T-cell (primary cell): ENCODE results near the gene GPR162. TPM values are rescaled to one million over a fixed set of nuclear protein-coding genes. Genes with fewer than 3 reads are reported as not detected.
A peak's percentile ranks its signal among the peaks of the same experiment; 100 is the strongest.

Source experiments
- ATAC-seq, 4 experiments: fragments of 200-7000 bp in 3 of 4; fragments of 150-1000 bp in 1 of 4; cut with Tn5 transposase; replicated peaks in 1 of 4; 1 replicate in 3 of 4; 2 replicates in 1 of 4; pipeline ENCODE4 v1.10.0; 2021; ENCODE audit warnings: moderate library complexity in 3 of 4, mild to moderate bottlenecking in 2 of 4, moderate number of reproducible peaks in 1 of 4
- CTCF ChIA-PET, 2 donors: fragments of 300-600 bp; sonication (Branson Sonifier 250); formaldehyde crosslinking; loops; one replicate each; lab custom pipeline; 2022; ENCODE audit warnings: antibody characterized with exemption in 2 of 2; lab: Charles Lee
- POLR2A ChIA-PET, 2 donors: fragments of 300-600 bp; sonication (Branson Sonifier 250); formaldehyde crosslinking; loops; one replicate each; lab custom pipeline; 2022; ENCODE audit warnings: antibody characterized with exemption in 2 of 2; lab: Charles Lee
- DNase-seq, 35 experiments: peaks; one replicate each; pipeline versions ENCODE4 v3.0.0 to v3.0.0-alpha.2; 2013 to 2023
- H3K27ac ChIP-seq: one replicate; pipeline ENCODE4 v1.5.1; 2013; ENCODE audit warnings: low read length
- H3K27me3 ChIP-seq, 2 experiments: replicated peaks in 1 of 2; 1 replicate in 1 of 2; 2 replicates in 1 of 2; pipeline versions ENCODE4 v1.6.1 to v1.7.0; 2013; ENCODE audit warnings: low read length in 1 of 2, mixed read lengths in 1 of 2; ENCODE audit not compliant: control insufficient read depth in 2 of 2, insufficient read depth in 2 of 2; ENCODE audit errors: extremely low read depth in 1 of 2
- H3K36me3 ChIP-seq, 2 donors: 1 replicate in 1 of 2; 2 replicates in 1 of 2; pipeline versions ENCODE4 v1.6.1 to v1.7.0; 2013; ENCODE audit warnings: low read length in 1 of 2; ENCODE audit not compliant: control insufficient read depth in 2 of 2, insufficient read depth in 1 of 2; ENCODE audit errors: extremely low read depth in 1 of 2
- H3K4me1 ChIP-seq, 2 experiments: 1 replicate in 1 of 2; 2 replicates in 1 of 2; pipeline versions ENCODE4 v1.6.1 to v1.7.0; 2013; ENCODE audit warnings: low read length in 2 of 2, mixed read lengths in 1 of 2; ENCODE audit not compliant: insufficient read depth in 2 of 2, control insufficient read depth in 1 of 2; ENCODE audit errors: extremely low read depth in 1 of 2
- H3K4me3 ChIP-seq, 2 donors: 1 replicate in 1 of 2; 2 replicates in 1 of 2; pipeline versions ENCODE4 v1.5.1 to v1.7.0; 2013; ENCODE audit warnings: mild to moderate bottlenecking in 2 of 2, low read length in 1 of 2, moderate library complexity in 1 of 2; ENCODE audit not compliant: control insufficient read depth in 1 of 2; ENCODE audit errors: extremely low read depth in 1 of 2
- H3K9me3 ChIP-seq: 2 replicates; pipeline ENCODE4 v1.7.0; 2013
- H3K27ac Mint-ChIP-seq, 2 donors: one replicate each; pipeline ENCODE4 v1.8.0; 2020 to 2021; ENCODE audit warnings: mild to moderate bottlenecking in 2 of 2, mixed read lengths in 2 of 2
- H3K27me3 Mint-ChIP-seq, 2 donors: one replicate each; pipeline ENCODE4 v1.8.0; 2021 to 2022; ENCODE audit warnings: mixed read lengths in 2 of 2
- H3K36me3 Mint-ChIP-seq: one replicate; pipeline ENCODE4 v1.8.0; 2021; ENCODE audit warnings: mixed read lengths
- H3K4me1 Mint-ChIP-seq, 3 donors: one replicate each; pipeline ENCODE4 v1.8.0; 2020 to 2022; ENCODE audit warnings: mixed read lengths in 3 of 3, mild to moderate bottlenecking in 1 of 3
- H3K4me3 Mint-ChIP-seq, 3 donors: one replicate each; pipeline ENCODE4 v1.8.0; 2020 to 2022; ENCODE audit warnings: mild to moderate bottlenecking in 3 of 3, mixed read lengths in 3 of 3, moderate library complexity in 3 of 3
- H3K9me3 Mint-ChIP-seq, 3 donors: one replicate each; pipeline ENCODE4 v1.8.0; 2020 to 2022; ENCODE audit warnings: mixed read lengths in 3 of 3
- WGBS: methylation state at CpG from one replicate; pipeline ENCODE4 v1.1.5; 2013; ENCODE audit warnings: missing lambda C conversion rate; ENCODE audit not compliant: insufficient coverage; 5-methylcytosine and 5-hydroxymethylcytosine counted together
- total RNA-seq, 35 experiments: library from RNA in 6 of 35; stranded (reverse) in 6 of 35; fragments of 120-200 nt in 1 of 35; gene quantifications; one replicate each; pipeline versions ENCODE4 v1.2.1 to v1.2.4 and lab custom pipeline; 2013 to 2026

The GPR162 gene
- total RNA-seq, 5 donors from 2014 or later (not counting 1 experiment from before 2014, with no cell fraction given) = 0.13 to 0.46 TPM; not detected in 3

DNA sequence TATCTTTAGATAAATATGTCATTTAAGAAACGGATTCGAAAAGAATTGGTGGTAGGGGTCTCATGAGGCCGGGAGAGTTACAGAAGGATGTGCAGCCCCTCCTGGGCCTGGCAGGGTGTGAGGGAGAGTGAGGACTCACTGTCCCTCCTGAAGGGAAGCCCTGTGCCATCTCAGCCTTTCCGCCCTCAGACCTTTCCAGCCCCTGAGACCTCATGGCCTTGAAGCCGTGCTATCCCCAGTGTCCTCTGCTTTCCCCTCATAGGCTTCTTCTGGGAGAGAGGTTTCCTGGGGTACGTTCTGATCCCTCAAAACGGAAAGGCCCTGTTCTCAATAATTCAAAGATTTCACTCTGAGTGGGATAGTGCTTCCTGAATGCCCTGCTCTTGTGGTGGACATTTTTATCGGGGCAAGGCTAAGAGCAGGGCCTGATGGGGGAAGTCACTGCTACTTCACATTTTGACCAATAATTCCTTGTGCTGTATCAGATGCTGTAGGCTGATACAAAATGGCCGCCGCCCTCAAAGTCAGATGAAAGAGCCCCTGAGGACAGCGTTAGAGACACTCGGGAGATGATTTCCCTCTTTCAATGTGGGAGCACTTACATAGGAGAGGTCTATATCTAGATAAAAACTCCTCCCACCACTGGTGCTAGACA, 31.0 kb upstream of the GPR162 start:
- Mint-ChIP-seq H3K4me1 (peaks cover 58 to 76% (median 69%) of the 10 kb centered on the region in 3 donors), H3K27ac (peak overlapping the region; percentile 96), H3K36me3 (peaks cover 11% of the 10 kb centered on the region), H3K4me3 (peak overlapping the region; percentile 86 to 94 (median 92)), H3K9me3 (no peaks in the 10 kb centered on the region), H3K27me3 (peaks cover 0 to 2% of the 10 kb centered on the region in 2 donors)
- Histone ChIP-seq H3K36me3 (peaks cover 0 to 6% of the 10 kb centered on the region in 2 donors), H3K4me3 (peak overlapping the region; percentile 71 to 88), H3K27me3 (peaks cover 0 to 1% of the 10 kb centered on the region in 2 experiments), H3K27ac (peak overlapping the region; percentile 70), H3K9me3 (no peaks in the 10 kb centered on the region), H3K4me1 (peaks cover 34 to 77% of the 10 kb centered on the region in 2 experiments)
- ChIA-PET CTCF (interaction anchor here in 1 of 2 donors (1.4 kb wide), 1 partner anchor 10 kb away, joined by 5 read pairs; no protein-coding TSS in a partner anchor), POLR2A (interaction anchor here in 1 of 2 donors (0.6 kb wide), 1 partner anchor 80 kb away, joined by 3 read pairs; no protein-coding TSS in a partner anchor)
- ATAC-seq (peak in 3 of 4 experiments; percentile 11 to 30 (median 26)), DNase-seq (peak in 12 of 35 experiments; percentile 24 to 62 (median 35))
- WGBS = 27% methylated on average over 5 of the region's 12 CpGs

DNA sequence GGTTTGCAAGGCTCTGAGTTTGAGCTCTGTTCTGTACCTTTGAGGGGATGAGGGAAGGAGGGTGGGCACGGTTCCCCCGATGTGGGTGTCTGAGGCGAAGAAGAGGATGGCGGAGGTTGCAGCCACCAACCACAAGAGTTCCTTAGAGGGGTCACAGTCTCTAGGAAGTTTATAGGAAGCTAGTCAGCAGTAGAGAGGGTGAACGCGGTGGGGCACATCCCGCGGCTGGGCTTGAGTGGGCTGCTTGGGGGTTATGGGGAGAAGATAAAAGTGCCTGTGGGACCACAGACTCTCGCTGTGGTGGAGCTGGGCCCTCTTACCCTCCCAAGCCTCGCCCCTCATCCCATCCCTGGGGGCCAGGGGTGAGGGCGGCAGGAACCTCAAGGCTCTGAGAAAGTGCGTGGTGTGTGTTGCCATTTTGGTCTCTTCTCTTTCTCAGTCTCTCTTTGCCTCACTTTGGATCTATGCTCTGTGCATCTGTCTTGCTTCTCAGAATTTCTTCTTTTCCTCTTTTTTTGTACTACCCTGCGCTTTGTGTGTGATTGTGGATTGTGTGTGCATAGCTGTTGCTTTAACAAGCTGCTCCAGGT, 29.6 kb upstream of the GPR162 start:
- ChIA-PET CTCF (interaction anchor here (0.8 to 2.4 kb wide), 6 partner anchors 25 to 45 kb away, joined by 3 to 11 read pairs (median 4); partner anchors contain the start of gene MLF2 (in 1 of the 2)), POLR2A (interaction anchor here in 1 of 2 donors (0.6 to 1.1 kb wide), 2 partner anchors 15 to 99 kb away, joined by 3 to 7 read pairs; no protein-coding TSS in a partner anchor)
- peaks cover 19 to 70% of the 10 kb centered on the region in 2 experiments for H3K4me1 ChIP-seq
- H3K9me3 Mint-ChIP-seq = no peaks in the 10 kb centered on the region
- DNase-seq (peak in 1 of 35 experiments; percentile 18), ATAC-seq (peak in 1 of 4 experiments; percentile 6)
- peaks cover 0 to 3% of the 10 kb centered on the region in 2 experiments for H3K27me3 ChIP-seq
- H3K36me3 Mint-ChIP-seq = peaks cover 21% of the 10 kb centered on the region
- H3K9me3 ChIP-seq = no peaks in the 10 kb centered on the region
- peak overlapping the region; percentile 96 for H3K27ac Mint-ChIP-seq
- H3K27me3 Mint-ChIP-seq = peaks cover 0 to 2% of the 10 kb centered on the region in 2 donors
- H3K4me3 Mint-ChIP-seq = peak overlapping the region; percentile 86 to 94 (median 92)
- H3K27ac ChIP-seq = peak overlapping the region; percentile 70
- H3K4me1 Mint-ChIP-seq = peaks cover 60 to 79% (median 71%) of the 10 kb centered on the region in 3 donors
- peaks cover 0 to 20% of the 10 kb centered on the region in 2 donors for H3K36me3 ChIP-seq
- WGBS = 4% methylated on average over 4 of the region's 13 CpGs
- peak overlapping the region; percentile 71 to 88 for H3K4me3 ChIP-seq

DNA sequence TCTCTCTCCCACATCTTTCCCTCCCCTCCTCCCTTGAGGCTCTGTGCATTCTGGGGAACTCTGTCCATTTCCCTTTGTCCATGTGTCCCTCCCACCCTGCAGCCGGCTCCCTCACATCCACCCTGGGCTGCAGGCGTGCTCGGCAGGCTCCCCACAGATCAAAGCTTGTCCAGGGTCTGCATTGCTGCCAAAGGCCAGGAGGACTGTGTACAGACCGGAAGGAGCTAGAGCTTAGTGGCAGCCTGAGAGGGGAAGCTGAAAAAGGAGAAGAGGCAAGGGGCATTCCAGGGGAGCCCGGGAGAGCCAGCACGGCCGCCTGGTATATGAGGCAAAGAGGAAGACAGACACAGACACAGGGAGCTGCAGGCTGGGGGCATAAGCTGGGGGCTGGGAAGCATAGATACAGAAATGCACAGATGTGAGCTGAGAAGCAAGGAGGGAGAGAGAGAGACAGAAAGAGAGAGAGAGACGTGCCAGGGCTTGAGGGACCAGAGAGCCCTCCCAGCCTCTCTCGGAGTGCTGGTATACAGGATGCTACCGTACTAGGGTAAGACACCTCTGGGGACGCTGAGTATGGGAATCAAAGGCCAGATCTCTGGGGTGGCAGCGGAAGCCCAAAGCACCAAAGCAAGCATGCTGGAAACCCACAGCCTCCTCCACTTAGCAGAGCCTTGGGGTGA, 29.0 kb upstream of the GPR162 start:
- DNase-seq = peak in 32 of 35 experiments; percentile 36 to 75 (median 58)
- H3K4me1 Mint-ChIP-seq = peaks cover 62 to 82% (median 71%) of the 10 kb centered on the region in 3 donors
- POLR2A ChIA-PET = interaction anchor here (1.0 to 1.1 kb wide), 2 partner anchors 15 to 25 kb away, joined by 3 read pairs; no protein-coding TSS in a partner anchor
- 17% methylated on average over 4 of the region's 12 CpGs for WGBS
- H3K36me3 Mint-ChIP-seq = peaks cover 21% of the 10 kb centered on the region
- H3K27me3 Mint-ChIP-seq = peaks cover 0 to 2% of the 10 kb centered on the region in 2 donors
- H3K27ac ChIP-seq = peak overlapping the region; percentile 70
- peaks cover 0 to 3% of the 10 kb centered on the region in 2 experiments for H3K27me3 ChIP-seq
- no peaks in the 10 kb centered on the region for H3K9me3 Mint-ChIP-seq
- ATAC-seq = peak; percentile 76 to 82 (median 82)
- H3K9me3 ChIP-seq = no peaks in the 10 kb centered on the region
- peaks cover 0 to 20% of the 10 kb centered on the region in 2 donors for H3K36me3 ChIP-seq
- peak overlapping the region; percentile 71 to 88 for H3K4me3 ChIP-seq
- CTCF ChIA-PET = interaction anchor here (0.5 to 2.4 kb wide), 12 partner anchors 11 to 165 kb away, joined by 3 to 11 read pairs (median 3); partner anchors contain the start of gene MLF2 (in 1 of the 2)
- H3K4me3 Mint-ChIP-seq = peak overlapping the region; percentile 86 to 94 (median 92)
- peak overlapping the region; percentile 96 for H3K27ac Mint-ChIP-seq
- H3K4me1 ChIP-seq = peaks cover 14 to 64% of the 10 kb centered on the region in 2 experiments

DNA sequence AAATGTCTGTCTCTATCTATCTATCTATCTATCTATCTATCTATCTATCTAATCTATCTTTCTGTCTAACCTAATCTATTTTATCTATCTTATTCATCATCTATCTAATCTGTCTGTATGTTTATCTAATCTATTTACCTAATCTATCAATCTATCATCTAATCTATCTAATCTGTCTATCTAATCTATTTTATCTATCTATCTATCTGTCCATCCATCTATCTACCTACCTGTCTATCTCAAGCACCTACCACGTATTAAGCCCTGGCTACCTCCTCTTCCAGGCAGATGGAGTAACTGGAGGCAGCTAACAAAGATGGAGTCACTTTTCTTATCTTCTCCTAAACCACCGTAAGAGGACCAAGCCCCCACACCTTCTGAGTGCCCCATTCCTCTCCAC, 26.5 kb upstream of the GPR162 start:
- peak overlapping the region in 2 of 3 donors; percentile 6 to 17 for H3K4me3 Mint-ChIP-seq
- H3K27ac Mint-ChIP-seq = peak overlapping the region; percentile 36 to 70
- H3K4me3 ChIP-seq = no peak overlapping the region
- no peaks in the 10 kb centered on the region for H3K9me3 ChIP-seq
- no peaks in the 10 kb centered on the region for H3K9me3 Mint-ChIP-seq
- H3K27me3 ChIP-seq = peaks cover 0 to 3% of the 10 kb centered on the region in 2 experiments
- ATAC-seq (no peak), DNase-seq (no peak)
- ChIA-PET POLR2A (interaction anchor here in 1 of 2 donors (0.6 kb wide), 2 partner anchors 18 to 333 kb away, joined by 3 to 8 read pairs; no protein-coding TSS in a partner anchor), CTCF (interaction anchor here (0.6 to 1.2 kb wide), 4 partner anchors 21 to 258 kb away, joined by 3 to 6 read pairs (median 4); no protein-coding TSS in a partner anchor)
- peaks cover 33% of the 10 kb centered on the region for H3K36me3 Mint-ChIP-seq
- H3K4me1 ChIP-seq = peaks cover 8 to 47% of the 10 kb centered on the region in 2 experiments
- peaks cover 0 to 32% of the 10 kb centered on the region in 2 donors for H3K36me3 ChIP-seq
- no peak overlapping the region for H3K27ac ChIP-seq
- WGBS = no CpG with 5 or more reads among the region's 2 CpGs
- H3K4me1 Mint-ChIP-seq = peaks cover 66 to 80% (median 76%) of the 10 kb centered on the region in 3 donors
- peaks cover 0 to 2% of the 10 kb centered on the region in 2 donors for H3K27me3 Mint-ChIP-seq

DNA sequence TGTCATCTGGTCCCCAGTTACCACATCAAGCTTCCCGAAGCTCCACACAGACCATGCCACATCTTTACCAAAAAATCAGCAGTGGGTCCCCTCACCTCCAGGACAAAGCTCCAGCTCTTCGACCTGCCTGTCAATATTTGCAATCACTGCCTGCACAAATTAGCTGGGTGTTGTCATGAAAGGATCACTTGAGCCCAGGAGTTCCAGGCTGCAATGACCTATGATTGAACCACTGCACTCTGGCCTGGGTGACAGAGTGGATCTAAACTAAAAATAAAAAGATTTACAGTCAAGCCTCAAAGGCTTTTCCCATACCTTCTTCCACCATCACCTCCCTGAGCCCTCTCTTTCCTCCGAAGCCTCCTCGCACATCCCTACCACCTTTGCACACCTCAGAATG, 25.0 kb upstream of the GPR162 start:
- H3K4me1 ChIP-seq = peaks cover 4 to 39% of the 10 kb centered on the region in 2 experiments
- ATAC-seq = no peak
- CTCF ChIA-PET = interaction anchor here in 1 of 2 donors (0.6 to 1.2 kb wide), 2 partner anchors 17 to 23 kb away, joined by 3 to 5 read pairs; no protein-coding TSS in a partner anchor
- Mint-ChIP-seq H3K4me3 (no peak overlapping the region), H3K36me3 (peaks cover 33% of the 10 kb centered on the region), H3K27me3 (peaks cover 0 to 2% of the 10 kb centered on the region in 2 donors), H3K27ac (peak overlapping the region; percentile 31 to 39), H3K9me3 (no peaks in the 10 kb centered on the region), H3K4me1 (peaks cover 63 to 77% (median 74%) of the 10 kb centered on the region in 3 donors)
- H3K27ac ChIP-seq = no peak overlapping the region
- 79% methylated on average over 4 of the region's 4 CpGs for WGBS
- H3K4me3 ChIP-seq = no peak overlapping the region
- peaks cover 0 to 36% of the 10 kb centered on the region in 2 donors for H3K36me3 ChIP-seq
- H3K27me3 ChIP-seq = peaks cover 0 to 3% of the 10 kb centered on the region in 2 experiments
- no peaks in the 10 kb centered on the region for H3K9me3 ChIP-seq
- POLR2A ChIA-PET = interaction anchor here in 1 of 2 donors (0.6 kb wide), 1 partner anchor 16 kb away, joined by 6 read pairs; no protein-coding TSS in a partner anchor
- no peak for DNase-seq
